ENCODE results near the gene DCDC2.
"Not testable (repeated sequence)": the region's sequence is repeated elsewhere in the genome, so short reads cannot be mapped to it uniquely, and the experiment has no call there.

The DCDC2 gene

GRCh38 chr6:24251339-24251738 lies 106.5 kb downstream of the DCDC2 start:
- Histone ChIP-seq H3K27me3 (ENCODE audit: low read depth) (no peaks in the 10 kb centered on the region), H3K9me3 (no peaks in the 10 kb centered on the region), H3K4me3 (no peak overlapping the region), H3K4me1 (no peaks in the 10 kb centered on the region; the same call in 1 of the 2 replicates), H3K36me3 (replicated peaks) (no peaks in the 10 kb centered on the region)
- DNase-seq (ENCODE audit: low spot score in 2 of 2) = no peak
- in situ Hi-C loops (cut with MboI; ENCODE audit: low sequenced_read_pairs) = no loop called here

- H3K4me1 ChIP-seq = no peaks in the 10 kb centered on the region; the same call in 1 of the 2 replicates
- in situ Hi-C loops (cut with MboI; ENCODE audit: low sequenced_read_pairs) = no loop called here
- H3K36me3 ChIP-seq (replicated peaks) = no peaks in the 10 kb centered on the region
- no peak overlapping the region for H3K4me3 ChIP-seq
- H3K9me3 ChIP-seq = no peaks in the 10 kb centered on the region
- no peak for DNase-seq (ENCODE audit: low spot score in 2 of 2)
- no peaks in the 10 kb centered on the region for H3K27me3 ChIP-seq (ENCODE audit: low read depth)
These were observed 107.9 kb downstream of the DCDC2 start for GRCh38 chr6:24249926-24250325.

GRCh38 chr6:24245275-24245674 lies 112.6 kb downstream of the DCDC2 start:
- no peaks in the 10 kb centered on the region for H3K27me3 ChIP-seq (ENCODE audit: low read depth)
- no peak for DNase-seq (ENCODE audit: low spot score in 2 of 2)
- no peak overlapping the region for H3K4me3 ChIP-seq
- H3K36me3 ChIP-seq (replicated peaks) = no peaks in the 10 kb centered on the region
- H3K9me3 ChIP-seq = no peaks in the 10 kb centered on the region
- no peaks in the 10 kb centered on the region for H3K4me1 ChIP-seq
- in situ Hi-C loops (cut with MboI; ENCODE audit: low sequenced_read_pairs) = no loop called here

- Histone ChIP-seq H3K27me3 (ENCODE audit: low read depth) (no peaks in the 10 kb centered on the region), H3K4me1 (no peaks in the 10 kb centered on the region), H3K36me3 (replicated peaks) (no peaks in the 10 kb centered on the region), H3K4me3 (no peak overlapping the region), H3K9me3 (no peaks in the 10 kb centered on the region)
- DNase-seq (ENCODE audit: low spot score in 2 of 2) = no peak
- in situ Hi-C loops (cut with MboI; ENCODE audit: low sequenced_read_pairs) = no loop called here
These were observed 114.9 kb downstream of the DCDC2 start for GRCh38 chr6:24242924-24243323.

GRCh38 chr6:24241779-24242178 lies 116.1 kb downstream of the DCDC2 start:
- DNase-seq (ENCODE audit: low spot score in 2 of 2); H3K36me3 ChIP-seq (replicated peaks); H3K9me3 ChIP-seq; H3K27me3 ChIP-seq (ENCODE audit: low read depth); in situ Hi-C loops (cut with MboI; ENCODE audit: low sequenced_read_pairs); H3K4me1 ChIP-seq; H3K4me3 ChIP-seq: not testable (repeated sequence)

- in situ Hi-C loops (cut with MboI; ENCODE audit: low sequenced_read_pairs) = no loop called here
- H3K4me1 ChIP-seq = no peaks in the 10 kb centered on the region
These were observed 116.9 kb downstream of the DCDC2 start for GRCh38 chr6:24240943-24241342.

GRCh38 chr6:24240380-24240928 lies 117.4 kb downstream of the DCDC2 start:
- in situ Hi-C loops (cut with MboI; ENCODE audit: low sequenced_read_pairs) = no loop called here
- DNase-seq (ENCODE audit: low spot score in 2 of 2) = no peak
- no peaks in the 10 kb centered on the region for H3K36me3 ChIP-seq (replicated peaks)
- H3K27me3 ChIP-seq (ENCODE audit: low read depth) = no peaks in the 10 kb centered on the region
- H3K4me1 ChIP-seq = no peaks in the 10 kb centered on the region
- no peak overlapping the region for H3K4me3 ChIP-seq
- no peaks in the 10 kb centered on the region for H3K9me3 ChIP-seq

More at GRCh38 chr6:24240943-24241342, 116.9 kb downstream of the DCDC2 start:
- Histone ChIP-seq H3K9me3 (no peaks in the 10 kb centered on the region), H3K27me3 (ENCODE audit: low read depth) (no peaks in the 10 kb centered on the region), H3K36me3 (replicated peaks) (no peaks in the 10 kb centered on the region), H3K4me3 (no peak overlapping the region)
- no peak for DNase-seq (ENCODE audit: low spot score in 2 of 2)

GRCh38 chr6:24238700-24239099 lies 119.2 kb downstream of the DCDC2 start:
- Histone ChIP-seq H3K27me3 (ENCODE audit: low read depth) (no peaks in the 10 kb centered on the region), H3K4me1 (no peaks in the 10 kb centered on the region), H3K36me3 (replicated peaks) (no peaks in the 10 kb centered on the region), H3K9me3 (no peaks in the 10 kb centered on the region), H3K4me3 (no peak overlapping the region)
- DNase-seq (ENCODE audit: low spot score in 2 of 2) = no peak
- in situ Hi-C loops (cut with MboI; ENCODE audit: low sequenced_read_pairs) = no loop called here

- H3K9me3 ChIP-seq; H3K36me3 ChIP-seq (replicated peaks); DNase-seq (ENCODE audit: low spot score in 2 of 2); in situ Hi-C loops (cut with MboI; ENCODE audit: low sequenced_read_pairs); H3K4me1 ChIP-seq; H3K27me3 ChIP-seq (ENCODE audit: low read depth); H3K4me3 ChIP-seq: not testable (repeated sequence)
These were observed 121.1 kb downstream of the DCDC2 start for GRCh38 chr6:24236779-24237178.

GRCh38 chr6:24233813-24234442 lies 123.9 kb downstream of the DCDC2 start:
- in situ Hi-C loops (cut with MboI; ENCODE audit: low sequenced_read_pairs) = no loop called here
- H3K4me1 ChIP-seq = no peaks in the 10 kb centered on the region
- no peaks in the 10 kb centered on the region for H3K9me3 ChIP-seq
- H3K27me3 ChIP-seq (ENCODE audit: low read depth) = no peaks in the 10 kb centered on the region; the same call in 1 of the 2 replicates
- no peaks in the 10 kb centered on the region for H3K36me3 ChIP-seq (replicated peaks)
- H3K4me3 ChIP-seq = no peak overlapping the region
- DNase-seq (ENCODE audit: low spot score in 2 of 2) = no peak

- Histone ChIP-seq H3K36me3 (replicated peaks) (no peaks in the 10 kb centered on the region), H3K4me3 (no peak overlapping the region), H3K4me1 (no peaks in the 10 kb centered on the region), H3K9me3 (no peaks in the 10 kb centered on the region), H3K27me3 (ENCODE audit: low read depth) (no peaks in the 10 kb centered on the region; the same call in 1 of the 2 replicates)
- no peak for DNase-seq (ENCODE audit: low spot score in 2 of 2)
- in situ Hi-C loops (cut with MboI; ENCODE audit: low sequenced_read_pairs) = no loop called here
These were observed 126.4 kb downstream of the DCDC2 start for GRCh38 chr6:24231438-24231977.

- in situ Hi-C loops (cut with MboI; ENCODE audit: low sequenced_read_pairs) = no loop called here
- no peaks in the 10 kb centered on the region for H3K9me3 ChIP-seq
- no peak for DNase-seq (ENCODE audit: low spot score in 2 of 2)
- no peak overlapping the region for H3K4me3 ChIP-seq
- H3K4me1 ChIP-seq = no peaks in the 10 kb centered on the region
- H3K27me3 ChIP-seq (ENCODE audit: low read depth) = no peaks in the 10 kb centered on the region; the same call in 1 of the 2 replicates
- H3K36me3 ChIP-seq (replicated peaks) = no peaks in the 10 kb centered on the region
These were observed 128.0 kb downstream of the DCDC2 start for GRCh38 chr6:24229696-24230405.

- Histone ChIP-seq H3K36me3 (replicated peaks) (no peaks in the 10 kb centered on the region), H3K4me1 (no peaks in the 10 kb centered on the region), H3K9me3 (no peaks in the 10 kb centered on the region), H3K4me3 (no peak overlapping the region), H3K27me3 (ENCODE audit: low read depth) (no peaks in the 10 kb centered on the region; the same call in 1 of the 2 replicates)
- no peak for DNase-seq (ENCODE audit: low spot score in 2 of 2)
- in situ Hi-C loops (cut with MboI; ENCODE audit: low sequenced_read_pairs) = no loop called here
These were observed 129.1 kb downstream of the DCDC2 start for GRCh38 chr6:24228681-24229255.

- Histone ChIP-seq H3K4me1 (no peaks in the 10 kb centered on the region), H3K4me3 (no peak overlapping the region), H3K27me3 (ENCODE audit: low read depth) (no peaks in the 10 kb centered on the region; the same call in 1 of the 2 replicates), H3K9me3 (no peaks in the 10 kb centered on the region), H3K36me3 (replicated peaks) (no peaks in the 10 kb centered on the region)
- DNase-seq (ENCODE audit: low spot score in 2 of 2) = no peak
- in situ Hi-C loops (cut with MboI; ENCODE audit: low sequenced_read_pairs) = no loop called here
These were observed 129.7 kb downstream of the DCDC2 start for GRCh38 chr6:24228123-24228522.
